Measurements from ENCODE around the gene SPTLC1.
A peak's percentile ranks its signal among the peaks of the same experiment; 100 is the strongest.

Gene SPTLC1

DNA sequence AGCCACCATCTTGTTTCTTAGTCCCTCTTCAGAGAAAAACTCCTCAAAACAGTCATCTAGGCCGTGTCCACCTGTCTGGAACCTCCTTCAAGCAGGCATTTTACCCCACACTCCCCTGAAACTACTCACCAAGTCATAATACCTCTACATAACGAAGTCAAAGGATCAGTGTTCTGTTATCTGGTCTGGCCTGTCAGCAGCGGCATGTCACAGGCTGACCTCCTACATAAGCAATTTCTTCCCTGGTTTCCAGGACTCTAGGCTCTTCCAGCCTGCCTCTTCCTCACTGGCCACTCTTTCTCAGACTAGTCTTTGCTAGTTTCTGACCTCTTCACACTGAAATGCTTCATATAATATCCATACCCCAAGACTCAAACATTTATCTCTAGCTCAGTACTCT lies 72.2 kb downstream of the SPTLC1 start:
- no peak for DNase-seq (ENCODE audit: low read depth)
- Histone ChIP-seq H3K4me3 (ENCODE audit: low read length) (no peak overlapping the region), H3K27me3 (replicated peaks; ENCODE audit: control insufficient read depth, insufficient read depth, low read length) (no peaks in the 10 kb centered on the region), H3K9me3 (ENCODE audit: control insufficient read depth, low read length) (peaks cover 18% of the 10 kb centered on the region), H3K9ac (ENCODE audit: low read length) (no peak overlapping the region), H3K4me1 (ENCODE audit: control insufficient read depth, insufficient read depth, low read length) (no peaks in the 10 kb centered on the region), H3K36me3 (ENCODE audit: control insufficient read depth, insufficient read depth, low read length, severe bottlenecking) (peaks cover 78% of the 10 kb centered on the region)

DNA sequence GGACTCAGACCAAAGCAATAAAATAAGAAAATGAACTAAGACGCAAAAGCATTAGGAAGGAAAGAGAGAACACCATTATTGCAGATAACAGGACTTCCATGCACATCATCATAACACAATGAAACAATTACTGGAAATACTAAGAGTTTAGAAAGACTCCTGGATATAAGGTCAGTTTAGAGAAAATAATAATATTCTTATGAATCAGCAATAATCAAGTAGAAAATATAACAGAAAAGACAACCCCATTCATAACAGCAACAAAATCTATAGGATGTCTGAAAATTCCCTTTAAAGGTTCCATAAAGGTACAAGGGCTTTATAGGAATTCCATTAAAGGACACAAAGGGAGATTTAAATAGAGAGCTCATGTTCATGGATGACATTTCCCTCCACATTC lies 73.0 kb downstream of the SPTLC1 start:
- DNase-seq (ENCODE audit: low read depth): no peak
- H3K36me3 ChIP-seq (ENCODE audit: control insufficient read depth, insufficient read depth, low read length, severe bottlenecking): peaks cover 81% of the 10 kb centered on the region
- H3K4me1 ChIP-seq (ENCODE audit: control insufficient read depth, insufficient read depth, low read length): peaks cover under 1% of the 10 kb centered on the region
- H3K4me3 ChIP-seq (ENCODE audit: low read length): peak overlapping the region; percentile 19
- H3K27me3 ChIP-seq (replicated peaks; ENCODE audit: control insufficient read depth, insufficient read depth, low read length): no peaks in the 10 kb centered on the region
- H3K9me3 ChIP-seq (ENCODE audit: control insufficient read depth, low read length): peaks cover 18% of the 10 kb centered on the region
- H3K9ac ChIP-seq (ENCODE audit: low read length): no peak overlapping the region

DNA sequence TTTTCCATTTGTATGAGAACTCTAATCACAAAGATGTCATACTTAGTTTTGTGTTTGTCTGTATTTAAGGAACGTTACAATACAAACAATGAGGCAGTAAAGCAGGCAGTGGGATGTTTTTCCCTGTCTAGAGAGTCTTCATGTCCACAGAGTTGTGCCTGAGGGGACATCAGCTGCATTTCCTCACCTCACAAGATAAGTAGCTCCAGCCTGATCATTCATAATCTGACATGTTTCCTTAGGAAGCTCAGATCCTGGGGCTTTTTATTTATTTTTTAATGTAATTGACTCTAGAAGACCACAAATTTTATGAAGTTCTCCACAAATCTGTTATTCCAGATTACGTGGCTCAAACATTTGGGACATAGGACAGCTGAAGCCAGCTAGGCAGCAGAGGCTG lies 78.5 kb downstream of the SPTLC1 start:
- peaks cover 58% of the 10 kb centered on the region for H3K36me3 ChIP-seq (ENCODE audit: control insufficient read depth, insufficient read depth, low read length, severe bottlenecking)
- peaks cover 5% of the 10 kb centered on the region for H3K9me3 ChIP-seq (ENCODE audit: control insufficient read depth, low read length)
- peaks cover 26% of the 10 kb centered on the region for H3K4me1 ChIP-seq (ENCODE audit: control insufficient read depth, insufficient read depth, low read length)
- H3K4me3 ChIP-seq (ENCODE audit: low read length): peak overlapping the region; percentile 43
- DNase-seq (ENCODE audit: low read depth): no peak
- no peak overlapping the region for H3K9ac ChIP-seq (ENCODE audit: low read length)
- H3K27me3 ChIP-seq (replicated peaks; ENCODE audit: control insufficient read depth, insufficient read depth, low read length): no peaks in the 10 kb centered on the region

DNA sequence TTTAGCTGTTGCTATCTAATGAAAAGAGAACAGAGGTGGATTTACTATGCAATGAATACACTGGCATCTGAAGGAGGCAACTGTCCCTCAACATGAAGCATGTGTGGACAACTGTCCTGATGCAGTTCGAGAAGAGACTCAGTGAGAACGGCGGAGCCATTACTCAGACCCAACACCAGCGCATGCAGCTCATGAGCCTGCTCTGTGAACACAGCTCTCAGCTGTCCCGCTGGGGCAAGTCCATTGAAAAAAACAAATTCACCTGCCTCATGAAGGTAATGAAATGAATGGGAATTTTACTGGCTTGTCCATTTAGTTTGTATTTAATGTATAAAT lies 78.8 kb downstream of the SPTLC1 start:
- Histone ChIP-seq H3K27me3 (replicated peaks; ENCODE audit: control insufficient read depth, insufficient read depth, low read length) (no peaks in the 10 kb centered on the region), H3K4me3 (ENCODE audit: low read length) (peak overlapping the region; percentile 43), H3K4me1 (ENCODE audit: control insufficient read depth, insufficient read depth, low read length) (peaks cover 26% of the 10 kb centered on the region), H3K9me3 (ENCODE audit: control insufficient read depth, low read length) (peaks cover 2% of the 10 kb centered on the region), H3K36me3 (ENCODE audit: control insufficient read depth, insufficient read depth, low read length, severe bottlenecking) (peaks cover 58% of the 10 kb centered on the region), H3K9ac (ENCODE audit: low read length) (peak overlapping the region; percentile 21)
- DNase-seq (ENCODE audit: low read depth): no peak

DNA sequence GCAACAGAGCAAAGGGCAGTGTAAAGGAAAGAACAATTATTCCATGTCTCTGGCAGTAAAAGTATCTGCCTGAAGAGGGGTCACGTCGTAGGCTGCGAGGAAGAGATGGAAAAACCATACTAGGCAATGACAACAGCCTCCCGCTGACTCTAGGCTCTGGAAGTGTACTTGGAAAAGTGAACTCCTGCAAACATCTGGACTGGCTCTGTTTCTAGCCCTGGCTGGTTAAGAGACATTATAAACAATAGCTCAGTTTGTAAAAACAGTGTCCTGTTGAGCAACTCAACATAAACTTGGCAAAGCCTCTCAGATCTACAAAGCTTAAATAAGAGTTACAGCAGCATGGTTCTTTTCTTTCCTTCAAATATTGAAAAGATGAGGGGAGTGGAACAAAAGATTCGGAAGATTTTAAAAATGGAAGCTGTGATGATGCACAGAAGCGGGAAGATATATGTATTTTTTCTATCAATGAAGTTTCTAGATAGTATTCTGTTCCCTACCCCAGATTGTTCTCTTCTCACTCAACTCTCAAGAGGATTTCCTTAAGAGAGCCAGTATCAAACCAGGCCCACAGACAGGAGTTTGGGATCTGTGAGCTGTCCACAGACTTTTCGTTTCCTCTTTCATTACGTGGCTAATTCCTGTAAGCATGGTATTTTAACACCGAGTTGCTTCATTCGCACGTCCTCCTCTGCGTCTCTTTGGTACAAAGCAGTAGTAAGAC lies 79.4 kb downstream of the SPTLC1 start:
- peaks cover 26% of the 10 kb centered on the region for H3K4me1 ChIP-seq (ENCODE audit: control insufficient read depth, insufficient read depth, low read length)
- peak overlapping the region; percentile 43 for H3K4me3 ChIP-seq (ENCODE audit: low read length)
- peak; percentile 90 for DNase-seq (ENCODE audit: low read depth)
- no peaks in the 10 kb centered on the region for H3K9me3 ChIP-seq (ENCODE audit: control insufficient read depth, low read length)
- peaks cover 59% of the 10 kb centered on the region for H3K36me3 ChIP-seq (ENCODE audit: control insufficient read depth, insufficient read depth, low read length, severe bottlenecking)
- peak overlapping the region; percentile 21 for H3K9ac ChIP-seq (ENCODE audit: low read length)
- H3K27me3 ChIP-seq (replicated peaks; ENCODE audit: control insufficient read depth, insufficient read depth, low read length): no peaks in the 10 kb centered on the region

DNA sequence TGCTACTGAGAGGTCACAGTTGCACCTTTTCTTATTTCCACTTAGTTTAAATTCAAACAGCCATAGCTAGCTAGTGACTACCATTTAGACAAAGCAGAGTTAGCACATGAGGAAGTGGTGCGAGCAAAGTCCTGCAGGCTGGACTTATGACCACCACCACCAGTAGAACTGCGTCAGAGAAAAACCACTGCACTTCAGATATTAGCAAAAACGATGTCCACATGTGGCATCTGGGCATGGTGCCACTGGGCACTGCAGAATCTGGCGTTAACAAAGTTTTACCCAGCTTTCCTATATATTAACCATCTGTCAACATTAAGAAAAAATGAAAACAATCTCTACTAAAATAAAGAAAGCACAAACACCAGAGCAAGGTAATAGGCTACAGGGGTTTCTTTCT lies 80.1 kb downstream of the SPTLC1 start:
- Histone ChIP-seq H3K9me3 (ENCODE audit: control insufficient read depth, low read length) (no peaks in the 10 kb centered on the region), H3K27me3 (replicated peaks; ENCODE audit: control insufficient read depth, insufficient read depth, low read length) (no peaks in the 10 kb centered on the region), H3K4me1 (ENCODE audit: control insufficient read depth, insufficient read depth, low read length) (peaks cover 26% of the 10 kb centered on the region), H3K9ac (ENCODE audit: low read length) (no peak overlapping the region), H3K36me3 (ENCODE audit: control insufficient read depth, insufficient read depth, low read length, severe bottlenecking) (peaks cover 63% of the 10 kb centered on the region), H3K4me3 (ENCODE audit: low read length) (no peak overlapping the region)
- DNase-seq (ENCODE audit: low read depth): peak; percentile 13

DNA sequence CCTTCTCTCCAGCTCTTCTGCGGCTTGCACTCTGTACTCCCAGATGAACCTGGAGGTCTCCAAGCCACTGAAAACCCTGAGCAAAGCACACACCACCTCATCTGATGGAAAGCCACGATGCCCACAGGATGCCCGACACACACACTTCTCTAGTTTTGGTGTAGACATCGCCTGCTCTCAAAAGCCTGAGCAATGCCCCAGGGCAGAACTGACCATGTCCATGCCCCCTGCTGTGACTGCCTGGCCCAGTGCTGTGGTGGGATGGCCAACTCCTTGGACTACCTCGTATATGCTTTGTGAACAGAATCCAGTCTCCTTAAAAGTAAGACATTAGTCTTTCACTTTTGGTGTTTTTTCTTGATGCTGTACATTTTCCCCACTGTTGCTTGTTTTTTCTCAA lies 81.2 kb downstream of the SPTLC1 start:
- no peaks in the 10 kb centered on the region for H3K27me3 ChIP-seq (replicated peaks; ENCODE audit: control insufficient read depth, insufficient read depth, low read length)
- no peaks in the 10 kb centered on the region for H3K9me3 ChIP-seq (ENCODE audit: control insufficient read depth, low read length)
- no peak overlapping the region for H3K4me3 ChIP-seq (ENCODE audit: low read length)
- H3K9ac ChIP-seq (ENCODE audit: low read length): no peak overlapping the region
- no peak for DNase-seq (ENCODE audit: low read depth)
- H3K36me3 ChIP-seq (ENCODE audit: control insufficient read depth, insufficient read depth, low read length, severe bottlenecking): peaks cover 64% of the 10 kb centered on the region
- H3K4me1 ChIP-seq (ENCODE audit: control insufficient read depth, insufficient read depth, low read length): peaks cover 26% of the 10 kb centered on the region

DNA sequence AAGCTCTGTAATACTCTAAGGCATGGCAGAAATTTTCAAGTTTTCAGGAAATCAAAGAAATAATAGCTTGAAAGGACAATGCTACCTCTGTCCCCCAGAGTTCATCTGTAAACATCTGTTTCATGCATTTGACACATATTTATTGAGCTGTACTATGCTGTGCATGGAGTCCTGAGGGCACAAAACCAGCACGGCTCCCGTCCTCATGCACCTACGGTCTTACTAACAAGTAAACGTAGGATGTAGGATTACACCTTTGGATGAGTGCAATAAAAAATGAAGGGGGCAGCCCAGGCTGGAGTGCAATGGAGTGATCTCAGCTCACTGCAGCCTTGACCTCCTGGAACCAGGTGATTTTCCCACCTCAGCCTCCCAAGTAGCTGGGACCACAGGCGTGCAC lies 81.9 kb downstream of the SPTLC1 start:
- no peaks in the 10 kb centered on the region for H3K27me3 ChIP-seq (replicated peaks; ENCODE audit: control insufficient read depth, insufficient read depth, low read length)
- H3K36me3 ChIP-seq (ENCODE audit: control insufficient read depth, insufficient read depth, low read length, severe bottlenecking): peaks cover 60% of the 10 kb centered on the region
- H3K4me1 ChIP-seq (ENCODE audit: control insufficient read depth, insufficient read depth, low read length): peaks cover 26% of the 10 kb centered on the region
- no peaks in the 10 kb centered on the region for H3K9me3 ChIP-seq (ENCODE audit: control insufficient read depth, low read length)
- H3K9ac ChIP-seq (ENCODE audit: low read length): no peak overlapping the region
- no peak overlapping the region for H3K4me3 ChIP-seq (ENCODE audit: low read length)
- no peak for DNase-seq (ENCODE audit: low read depth)

DNA sequence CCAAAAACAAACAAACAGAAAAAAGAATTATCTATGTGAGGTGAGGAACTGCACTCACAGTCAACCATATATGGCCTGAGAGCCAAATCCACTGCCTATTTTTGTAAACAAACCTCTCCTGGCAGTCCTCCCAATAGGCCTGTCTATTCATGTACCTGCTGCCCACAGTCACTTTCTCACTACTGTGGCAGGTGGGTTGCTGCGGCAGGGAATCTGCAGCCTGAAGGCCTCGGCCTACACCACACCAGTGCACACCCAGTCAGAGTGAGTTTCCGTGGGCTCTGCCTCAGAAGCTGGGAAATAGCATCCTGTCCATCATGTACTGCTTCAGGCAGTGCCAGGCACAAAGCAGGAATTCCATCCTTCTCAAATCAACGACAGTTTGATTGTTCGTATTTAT lies 82.3 kb downstream of the SPTLC1 start:
- H3K4me1 ChIP-seq (ENCODE audit: control insufficient read depth, insufficient read depth, low read length): peaks cover 26% of the 10 kb centered on the region
- no peak for DNase-seq (ENCODE audit: low read depth)
- H3K4me3 ChIP-seq (ENCODE audit: low read length): no peak overlapping the region
- peaks cover 56% of the 10 kb centered on the region for H3K36me3 ChIP-seq (ENCODE audit: control insufficient read depth, insufficient read depth, low read length, severe bottlenecking)
- H3K27me3 ChIP-seq (replicated peaks; ENCODE audit: control insufficient read depth, insufficient read depth, low read length): no peaks in the 10 kb centered on the region
- H3K9ac ChIP-seq (ENCODE audit: low read length): no peak overlapping the region
- H3K9me3 ChIP-seq (ENCODE audit: control insufficient read depth, low read length): no peaks in the 10 kb centered on the region

DNA sequence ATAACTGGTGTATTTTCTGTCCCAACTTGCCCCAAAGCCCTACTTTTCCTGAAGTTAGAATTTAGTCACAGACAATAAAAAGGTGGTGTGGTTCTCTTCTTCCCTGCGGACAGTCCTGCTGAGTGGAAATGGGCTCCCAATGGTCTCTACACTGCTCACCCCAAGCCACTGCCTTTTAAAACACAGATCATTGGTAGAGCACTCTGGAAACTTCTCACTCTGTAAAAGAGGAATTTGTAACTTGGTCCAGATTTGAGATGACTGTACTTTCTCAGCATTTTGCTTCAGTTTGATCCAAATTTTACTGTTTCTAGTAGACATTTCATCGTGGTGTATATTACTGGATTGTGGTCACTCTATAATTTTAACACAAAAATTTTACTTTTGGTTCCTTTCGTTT lies 84.8 kb downstream of the SPTLC1 start:
- Histone ChIP-seq H3K36me3 (ENCODE audit: control insufficient read depth, insufficient read depth, low read length, severe bottlenecking) (peaks cover 42% of the 10 kb centered on the region), H3K9ac (ENCODE audit: low read length) (no peak overlapping the region), H3K4me3 (ENCODE audit: low read length) (no peak overlapping the region), H3K9me3 (ENCODE audit: control insufficient read depth, low read length) (no peaks in the 10 kb centered on the region), H3K27me3 (replicated peaks; ENCODE audit: control insufficient read depth, insufficient read depth, low read length) (no peaks in the 10 kb centered on the region), H3K4me1 (ENCODE audit: control insufficient read depth, insufficient read depth, low read length) (peaks cover 7% of the 10 kb centered on the region)
- DNase-seq (ENCODE audit: low read depth): no peak

DNA sequence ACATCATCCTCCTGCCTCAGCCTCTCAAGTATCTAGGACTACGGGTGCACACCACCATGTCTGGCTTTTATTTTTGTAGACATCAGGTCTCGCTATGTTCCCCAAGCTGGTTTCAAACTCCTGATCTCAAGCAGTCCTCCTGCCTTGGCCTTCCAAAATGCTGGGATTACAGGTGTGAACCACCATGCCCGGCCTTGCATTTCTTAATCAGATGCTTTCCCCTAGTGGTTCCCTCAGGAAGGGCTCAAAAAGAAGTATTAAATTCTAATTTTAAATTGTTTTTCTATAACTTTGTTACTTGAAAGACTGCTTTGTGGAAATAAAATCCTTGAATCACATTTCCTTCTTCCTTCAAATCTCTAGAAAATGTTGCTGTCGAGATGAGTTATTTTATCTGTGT lies 85.7 kb downstream of the SPTLC1 start:
- Histone ChIP-seq H3K9me3 (ENCODE audit: control insufficient read depth, low read length) (no peaks in the 10 kb centered on the region), H3K9ac (ENCODE audit: low read length) (no peak overlapping the region), H3K36me3 (ENCODE audit: control insufficient read depth, insufficient read depth, low read length, severe bottlenecking) (peaks cover 42% of the 10 kb centered on the region), H3K4me3 (ENCODE audit: low read length) (no peak overlapping the region), H3K4me1 (ENCODE audit: control insufficient read depth, insufficient read depth, low read length) (no peaks in the 10 kb centered on the region), H3K27me3 (replicated peaks; ENCODE audit: control insufficient read depth, insufficient read depth, low read length) (no peaks in the 10 kb centered on the region)
- no peak for DNase-seq (ENCODE audit: low read depth)
